Choroid plexus epithelial cell (primary cell): ENCODE measurements around the gene TMEM106C.

Experiments used
- DNase-seq: peaks from one replicate; pipeline ENCODE4 v3.0.0-alpha.2; 2010; ENCODE audit warnings: low read depth
- H3K4me3 ChIP-seq: 2 replicates; pipeline ENCODE4 v1.5.1; 2011; ENCODE audit warnings: low read depth, mild to moderate bottlenecking, control low read depth, low read length, moderate library complexity
- TF ChIP-seq, protein P1 (sequence below): conservative IDR thresholded peaks from 2 replicates; pipeline ENCODE4 v1.5.1; 2011; ENCODE audit warnings: low read depth, mild to moderate bottlenecking, control low read depth, inconsistent platforms, low read length, moderate library complexity

TMEM106C gene

GRCh38 chr12:47989023-47989417, 25.6 kb downstream of the TMEM106C start:
- no peak for DNase-seq
- TF ChIP-seq, protein P1, sequence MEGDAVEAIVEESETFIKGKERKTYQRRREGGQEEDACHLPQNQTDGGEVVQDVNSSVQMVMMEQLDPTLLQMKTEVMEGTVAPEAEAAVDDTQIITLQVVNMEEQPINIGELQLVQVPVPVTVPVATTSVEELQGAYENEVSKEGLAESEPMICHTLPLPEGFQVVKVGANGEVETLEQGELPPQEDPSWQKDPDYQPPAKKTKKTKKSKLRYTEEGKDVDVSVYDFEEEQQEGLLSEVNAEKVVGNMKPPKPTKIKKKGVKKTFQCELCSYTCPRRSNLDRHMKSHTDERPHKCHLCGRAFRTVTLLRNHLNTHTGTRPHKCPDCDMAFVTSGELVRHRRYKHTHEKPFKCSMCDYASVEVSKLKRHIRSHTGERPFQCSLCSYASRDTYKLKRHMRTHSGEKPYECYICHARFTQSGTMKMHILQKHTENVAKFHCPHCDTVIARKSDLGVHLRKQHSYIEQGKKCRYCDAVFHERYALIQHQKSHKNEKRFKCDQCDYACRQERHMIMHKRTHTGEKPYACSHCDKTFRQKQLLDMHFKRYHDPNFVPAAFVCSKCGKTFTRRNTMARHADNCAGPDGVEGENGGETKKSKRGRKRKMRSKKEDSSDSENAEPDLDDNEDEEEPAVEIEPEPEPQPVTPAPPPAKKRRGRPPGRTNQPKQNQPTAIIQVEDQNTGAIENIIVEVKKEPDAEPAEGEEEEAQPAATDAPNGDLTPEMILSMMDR = no peak
- H3K4me3 ChIP-seq = no peak overlapping the region

DNA sequence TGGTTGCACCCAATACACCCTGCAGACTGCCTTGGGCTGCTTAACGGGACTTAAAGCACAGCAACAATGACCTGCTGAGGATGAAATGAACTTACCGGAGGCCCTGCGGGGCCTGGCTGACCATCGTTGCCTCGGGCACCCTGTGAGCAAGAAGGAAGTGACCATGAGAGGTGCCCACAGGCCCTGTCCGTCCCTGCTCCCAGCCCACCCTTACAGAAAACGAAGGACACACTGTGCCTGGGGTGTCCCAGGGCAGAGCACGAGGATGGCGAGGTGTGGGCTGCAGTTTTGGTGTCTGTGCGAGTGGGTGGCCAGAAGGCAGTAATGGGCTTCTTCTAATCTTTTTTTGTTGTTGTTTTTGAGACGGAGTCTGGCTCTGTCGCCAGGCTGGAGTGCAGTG, 26.3 kb downstream of the TMEM106C start:
- H3K4me3 ChIP-seq = no peak overlapping the region
- no peak for DNase-seq
- TF ChIP-seq, protein P1 = no peak

GRCh38 chr12:47990351-47991105, 27.1 kb downstream of the TMEM106C start:
- DNase-seq = peak; percentile 66
- TF ChIP-seq, protein P1 = peak; percentile 36
- H3K4me3 ChIP-seq = no peak overlapping the region

GRCh38 chr12:47991106-47992061, 28.0 kb downstream of the TMEM106C start:
- DNase-seq = no peak
- no peak overlapping the region for H3K4me3 ChIP-seq
- TF ChIP-seq, protein P1 = no peak

DNA sequence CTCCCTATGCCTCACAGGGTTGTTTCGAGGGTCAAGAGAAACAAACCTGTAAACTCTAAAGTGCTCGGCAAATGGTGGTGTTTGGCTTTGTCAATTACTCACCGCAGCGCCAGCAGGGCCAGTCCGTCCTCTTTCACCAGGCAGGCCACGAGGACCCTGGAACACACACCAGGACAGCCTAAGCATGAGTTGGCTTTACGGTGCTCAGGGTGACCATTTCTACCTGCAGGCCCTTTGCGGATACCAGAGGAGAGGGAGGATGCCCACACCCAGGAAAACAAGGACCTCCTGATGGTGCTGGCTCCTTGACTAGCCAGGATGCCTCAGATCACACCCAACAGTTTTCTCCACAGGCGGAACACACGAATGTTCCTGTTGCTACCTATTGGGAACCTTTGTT, 29.4 kb downstream of the TMEM106C start:
- H3K4me3 ChIP-seq = no peak overlapping the region
- TF ChIP-seq, protein P1 = no peak
- DNase-seq = no peak

DNA sequence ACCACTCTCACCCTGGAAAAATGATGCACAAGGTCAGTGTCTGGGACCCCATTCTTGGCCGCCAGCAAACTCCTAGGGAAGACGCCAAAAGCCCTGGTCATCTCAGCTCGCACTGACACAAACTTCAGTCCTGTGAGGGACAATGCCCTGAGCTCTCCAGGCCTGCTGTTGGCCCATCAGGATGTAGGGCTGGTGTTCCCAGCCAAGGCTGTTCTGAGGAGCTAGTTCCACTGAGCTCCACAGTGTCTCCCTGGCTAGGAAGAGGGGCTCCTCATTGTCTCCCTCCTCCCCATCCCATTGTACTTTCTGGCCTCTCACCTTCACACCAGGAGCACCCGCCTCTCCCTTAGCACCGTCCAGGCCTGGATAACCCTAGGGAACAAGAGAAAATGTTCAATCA, 30.1 kb downstream of the TMEM106C start:
- no peak for DNase-seq
- no peak overlapping the region for H3K4me3 ChIP-seq
- TF ChIP-seq, protein P1 = no peak
